HepG2 (cell line): ENCODE data around the gene JAM2. TPM values are rescaled to one million over a fixed set of nuclear protein-coding genes. Genes with fewer than 3 reads are reported as not detected.

Source experiments
- ATAC-seq: fragments of 200-7000 bp; cut with Tn5 transposase; 3 replicates; pipeline ENCODE4 v1.9.1; 2020; ENCODE audit warnings: mild to moderate bottlenecking, moderate library complexity
- BruUV-seq: library from RNA; stranded (reverse); fragments of 400-500 nt; replicated peaks from 2 replicates; lab custom pipeline; 2021; lab: Mats Ljungman, UMichigan
- CTCF ChIA-PET: fragments of 300-600 bp; formaldehyde crosslinking; extraction: SDS; loops from one replicate; lab custom pipeline; 2021; ENCODE audit warnings: low total read pairs, inconsistent platforms, low intra/inter-chr PET ratio; lab: Yijun Ruan, JAX
- POLR2A ChIA-PET: fragments of 350-600 bp; sonication (Branson Sonifier 250); formaldehyde crosslinking; loops from one replicate; lab custom pipeline; 2020; ENCODE audit warnings: antibody characterized with exemption, inconsistent platforms; lab: Yijun Ruan, JAX
- DNase-seq: peaks from one replicate; pipeline ENCODE4 v3.0.0-alpha.2; 2015; ENCODE audit warnings: low spot score
- FAIRE-seq: peaks from 3 replicates; lab custom pipeline; 2011; peaks lifted over from hg19 to GRCh38; lab: Jason Lieb, UNC
- H2AFZ ChIP-seq: one replicate; pipeline ENCODE4 v1.6.1; 2011; ENCODE audit warnings: low read length, inconsistent platforms
- H3K27ac ChIP-seq: fragments of 300-600 bp; 3 replicates; pipeline ENCODE4 v1.8.0; 2011; ENCODE audit warnings: mixed run types, mild to moderate bottlenecking, mixed read lengths, low read length, inconsistent platforms; ENCODE audit not compliant: insufficient read depth; ENCODE audit errors: extremely low read length
- H3K27me3 ChIP-seq, 2 experiments: fragments of 200-600 bp in 1 of 2; 2 replicates in 1 of 2; 3 replicates in 1 of 2; pipeline versions ENCODE4 v1.6.0 to v1.8.0; 2011; ENCODE audit warnings: low read length in 2 of 2, mild to moderate bottlenecking in 2 of 2, moderate library complexity in 2 of 2, inconsistent platforms in 1 of 2; ENCODE audit not compliant: insufficient read depth in 2 of 2, control insufficient read depth in 1 of 2
- H3K36me3 ChIP-seq, 2 experiments: fragments of 200-600 bp in 1 of 2; replicated peaks in 1 of 2; 2 replicates in 1 of 2; 3 replicates in 1 of 2; pipeline versions ENCODE4 v1.5.1 to v1.8.0; 2011; ENCODE audit warnings: low read length in 2 of 2, inconsistent platforms in 1 of 2; ENCODE audit not compliant: insufficient read depth in 2 of 2, control insufficient read depth in 1 of 2
- H3K4me1 ChIP-seq: 2 replicates; pipeline ENCODE4 v1.5.1; 2012; ENCODE audit warnings: low read length, inconsistent platforms; ENCODE audit not compliant: insufficient read depth
- H3K4me2 ChIP-seq: 2 replicates; pipeline ENCODE4 v1.6.0; 2011; ENCODE audit warnings: low read depth, low read length, inconsistent platforms
- H3K4me3 ChIP-seq, 3 experiments: fragments of 200-600 bp in 1 of 3; sonication (generic), shearing (Covaris generic) in 1 of 3; replicated peaks in 1 of 3; 2 replicates each; pipeline ENCODE4 v1.5.1; 2011 to 2016; ENCODE audit warnings: low read length in 3 of 3, inconsistent platforms in 2 of 3, low read depth in 2 of 3, mild to moderate bottlenecking in 2 of 3, control low read depth in 1 of 3, mixed read lengths in 1 of 3; ENCODE audit not compliant: insufficient read depth in 1 of 3
- H3K79me2 ChIP-seq: one replicate; pipeline ENCODE4 v1.6.1; 2011; ENCODE audit warnings: low read length, inconsistent platforms; ENCODE audit not compliant: insufficient read depth
- H3K9ac ChIP-seq: 2 replicates; pipeline ENCODE4 v1.6.0; 2011; ENCODE audit warnings: mild to moderate bottlenecking, low read depth, low read length, inconsistent platforms; ENCODE audit not compliant: insufficient read depth
- H3K9me3 ChIP-seq: 2 replicates; pipeline ENCODE4 v1.5.1; 2012; ENCODE audit warnings: mild to moderate bottlenecking, low read length
- H4K20me1 ChIP-seq: 2 replicates; pipeline ENCODE4 v1.6.0; 2011; ENCODE audit warnings: inconsistent platforms, mild to moderate bottlenecking, low read length, moderate library complexity; ENCODE audit not compliant: insufficient read depth
- ARID2 ChIP-seq: sonication (generic); formaldehyde crosslinking; IDR thresholded peaks from 2 replicates; pipeline ENCODE4 v1.8.1; 2022; ENCODE audit warnings: mild to moderate bottlenecking, missing genetic modification reagents, borderline replicate concordance
- CENPBD1 ChIP-seq: sonication (generic); formaldehyde crosslinking; IDR thresholded peaks from 2 replicates; pipeline ENCODE4 v1.8.0; 2022; ENCODE audit warnings: missing genetic modification reagents, low read depth, mild to moderate bottlenecking, borderline replicate concordance
- IRF2 ChIP-seq: IDR thresholded peaks from 2 replicates; pipeline ENCODE4 v1.6.1; 2018; ENCODE audit warnings: missing genetic modification reagents, missing compliant biosample characterization
- MLX ChIP-seq: IDR thresholded peaks from 2 replicates; pipeline ENCODE4 v1.6.1; 2016
- UBTF ChIP-seq: sonication (generic); formaldehyde crosslinking; IDR thresholded peaks from 2 replicates; pipeline ENCODE4 v1.4.0; 2020; ENCODE audit warnings: mild to moderate bottlenecking, missing genetic modification reagents
- ZNF251 ChIP-seq: sonication (generic); formaldehyde crosslinking; IDR thresholded peaks from 2 replicates; pipeline ENCODE4 v1.9.0; 2021; ENCODE audit warnings: mild to moderate bottlenecking, missing genetic modification reagents
- ZNF263 ChIP-seq: sonication (generic); formaldehyde crosslinking; IDR thresholded peaks from 2 replicates; pipeline ENCODE4 v1.4.0; 2020; ENCODE audit warnings: missing genetic modification reagents
- ZNF562 ChIP-seq: sonication (generic); formaldehyde crosslinking; IDR thresholded peaks from 2 replicates; pipeline ENCODE4 v1.8.0; 2022; ENCODE audit warnings: missing genetic modification reagents, borderline replicate concordance
- ZNF639 ChIP-seq: conservative IDR thresholded peaks from 2 replicates; pipeline ENCODE4 v1.6.1; 2018; ENCODE audit warnings: missing genetic modification reagents
- WGBS: methylation state at CpG from one replicate; pipeline ENCODE4 v1.1.6; 2017; ENCODE audit warnings: low lambda C conversion rate; 5-methylcytosine and 5-hydroxymethylcytosine counted together
- in situ Hi-C: cut with HindIII; loops from 2 replicates; pipeline ENCODE4 v1.10.0; 2017; ENCODE audit warnings: low pct_unique_long_range_greater_than_20kb; ENCODE audit not compliant: extremely low pct_ligation_motif_present
- intact Hi-C: fragments of 100-400 bp; cut with micrococcal nuclease; formaldehyde crosslinking; loops from one replicate; pipeline ENCODE4 v1.10.0; 2022; ENCODE audit not compliant: unreplicated experiment
- polyA plus RNA-seq, 8 experiments: library from polyadenylated mRNA; depleted of rRNA in 3 of 8; stranded (reverse) in 7 of 8; unstranded in 1 of 8; fragments of >200 nt; fragmentation: Illumina TruSeq in 4 of 8; extraction: Trizol in 4 of 8; gene quantifications; 2 replicates each; pipeline versions ENCODE4 v1.2.1 to v1.2.3, GENCODE V29; 2011 to 2016; ENCODE audit warnings: low read depth in 4 of 8, missing spikeins in 1 of 8, mixed read lengths in 1 of 8; ENCODE audit not compliant: insufficient read depth in 1 of 8
- total RNA-seq, 5 experiments: library from RNA; depleted of rRNA; stranded (reverse); fragments of >200 nt; fragmentation: Illumina TruSeq; extraction: Trizol; gene quantifications; 2 replicates each; pipeline ENCODE4 v1.2.3, GENCODE V29; 2016; ENCODE audit warnings: low read depth in 1 of 5

JAM2 gene
- total and polyA plus RNA-seq, 2 of the 13 experiments (the other 11 are each of a cell fraction or from before 2014, with no cell fraction given) = 0.07 TPM; not detected in 1

- ChIA-PET POLR2A (no interaction called here), CTCF (no interaction called here)
- Histone ChIP-seq H3K27me3 (peaks cover 0 to 33% of the 10 kb centered on the region in 2 experiments; a peak in 2 of 5 replicates), H2AFZ (no peak overlapping the region), H3K9ac (no peak overlapping the region), H4K20me1 (no peaks in the 10 kb centered on the region), H3K27ac (no peak overlapping the region), H3K79me2 (no peaks in the 10 kb centered on the region), H3K9me3 (no peaks in the 10 kb centered on the region), H3K4me1 (peaks cover 8% of the 10 kb centered on the region; the same call in 1 of the 2 replicates), H3K36me3 (no peaks in the 10 kb centered on the region), H3K4me3 (no peak overlapping the region), H3K4me2 (no peak overlapping the region)
- intact Hi-C loops = loop anchor here (5.0 kb wide), 1 partner anchor 374 kb away; no protein-coding TSS in a partner anchor
- ATAC-seq = no peak
- WGBS = 34% methylated on average over 5 of the region's 5 CpGs
- no peak for FAIRE-seq
- no TSS peak for BruUV-seq
- TF ChIP-seq ARID2 = no peak
- no peak for TF ChIP-seq UBTF
- TF ChIP-seq ZNF562 = no peak
- no peak for TF ChIP-seq IRF2
- no peak for TF ChIP-seq ZNF263 (CRISPR knock-in tag)
- TF ChIP-seq CENPBD1 (CRISPR knock-in tag) = no peak
- TF ChIP-seq ZNF251 (CRISPR knock-in tag) = no peak
- no peak for TF ChIP-seq MLX
- no peak for TF ChIP-seq ZNF639 (CRISPR knock-in tag)
- DNase-seq = no peak
- in situ Hi-C loops = no loop called here
These were observed 1.9 kb downstream of the JAM2 start for GRCh38 chr21:25640943-25641292.
